NCI-H2107 (cell line): ENCODE measurements around the gene BEND7.

ENCODE experiments used
- DNase-seq: peaks from one replicate; lab custom pipeline; 2025; lab: John Stamatoyannopoulos, UW

Gene BEND7

GRCh38 chr10:13521026-13521425, 7.8 kb downstream of the BEND7 start:
- no peak for DNase-seq

DNA sequence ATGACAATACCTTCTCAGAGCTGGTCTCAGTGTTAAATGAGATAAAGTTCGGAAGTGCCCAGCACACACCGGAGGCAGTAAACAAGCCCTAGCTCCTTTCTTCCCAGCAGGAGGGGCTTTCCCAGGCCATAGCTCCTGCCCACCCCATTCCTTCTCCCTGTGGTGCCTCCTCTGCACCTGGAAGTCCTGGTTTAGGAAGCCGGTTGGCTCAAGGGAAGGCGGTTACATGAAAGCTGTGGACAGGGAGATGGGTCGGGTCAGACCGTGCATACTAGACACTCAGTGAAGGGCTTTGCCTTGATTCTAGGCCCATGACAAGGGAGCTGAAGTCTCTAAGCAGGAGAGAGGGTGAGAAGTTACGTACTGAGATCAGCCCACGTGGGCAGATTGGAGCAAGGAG, 8.6 kb downstream of the BEND7 start:
- no peak for DNase-seq

DNA sequence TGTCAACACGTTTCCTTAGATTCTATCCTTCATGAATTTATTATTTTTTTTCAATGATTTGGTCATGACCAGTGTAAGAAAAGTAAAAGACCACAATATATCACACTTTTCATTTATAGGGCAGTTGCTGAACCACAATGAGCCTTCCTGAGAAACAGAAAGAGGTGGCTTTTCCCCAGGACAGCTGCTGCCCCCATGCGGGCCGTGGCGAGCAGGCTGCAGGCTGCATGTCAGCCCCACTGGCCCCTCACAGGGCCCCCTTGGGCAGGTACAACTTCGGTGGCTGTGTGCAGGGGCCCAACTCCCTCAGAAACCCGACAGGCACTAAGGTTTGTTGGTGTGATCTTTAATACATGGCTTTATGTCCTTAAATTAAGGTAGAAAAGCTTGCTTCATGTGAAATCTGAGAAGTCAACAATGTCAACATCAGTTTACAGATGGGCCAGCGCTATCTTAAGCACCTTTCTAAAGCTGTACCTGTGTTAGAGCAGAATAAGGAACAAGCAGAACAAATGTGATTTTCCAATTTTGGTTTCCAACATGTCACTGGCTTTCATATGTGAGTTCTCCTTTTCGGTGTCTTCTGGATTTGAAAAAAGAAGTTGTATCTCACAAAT, 10.6 kb downstream of the BEND7 start:
- DNase-seq, result no peak

DNA sequence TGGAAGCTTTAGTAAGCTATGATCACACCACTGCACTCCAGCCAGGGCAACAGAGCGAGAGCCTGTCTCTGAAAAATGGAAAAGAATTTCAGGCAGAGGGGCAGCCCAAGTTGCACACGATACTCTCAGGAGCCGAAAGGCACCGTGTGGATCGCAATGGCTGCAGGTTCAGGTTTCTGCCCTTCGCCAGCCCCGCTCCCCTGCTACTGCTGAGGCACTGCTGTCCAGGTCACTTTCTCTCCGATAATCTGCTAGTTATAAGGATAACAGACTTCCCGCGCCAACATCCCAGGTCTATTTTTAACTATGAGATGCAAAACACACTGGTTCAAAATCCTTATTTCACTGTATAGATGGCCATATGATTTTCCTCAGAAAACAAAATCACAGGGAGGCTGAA, 11.1 kb downstream of the BEND7 start:
- DNase-seq, result no peak

GRCh38 chr10:13516176-13516575, 12.6 kb downstream of the BEND7 start:
- no peak for DNase-seq

- no peak for DNase-seq
Observed at GRCh38 chr10:13515467-13515866, 13.3 kb downstream of the BEND7 start.

DNA sequence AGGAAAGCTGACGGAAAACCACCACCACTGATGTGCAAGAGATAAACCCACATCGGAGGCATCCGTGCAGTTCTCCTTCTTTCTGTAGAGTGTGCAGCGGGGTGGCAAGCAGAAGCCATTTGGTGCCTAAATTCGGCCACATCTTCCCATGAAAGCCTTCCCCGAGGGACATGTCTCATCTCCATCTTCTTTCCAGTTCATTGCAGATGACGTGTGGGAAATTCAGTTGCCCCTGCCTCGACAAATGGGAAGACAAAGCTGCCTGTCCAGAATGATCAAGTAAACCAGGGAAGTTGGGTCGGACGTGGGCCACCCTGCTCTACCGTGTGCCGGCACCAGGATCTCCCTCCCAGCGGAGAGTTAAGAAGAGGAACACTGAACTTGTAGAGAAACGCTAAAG, 14.5 kb downstream of the BEND7 start:
- DNase-seq, result no peak

GRCh38 chr10:13512564-13512963, 16.2 kb downstream of the BEND7 start:
- no peak for DNase-seq

- no peak for DNase-seq
Observed at GRCh38 chr10:13511409-13511808, 17.4 kb downstream of the BEND7 start.

- DNase-seq, result no peak
Observed at GRCh38 chr10:13505052-13505680, 23.6 kb downstream of the BEND7 start.

DNA sequence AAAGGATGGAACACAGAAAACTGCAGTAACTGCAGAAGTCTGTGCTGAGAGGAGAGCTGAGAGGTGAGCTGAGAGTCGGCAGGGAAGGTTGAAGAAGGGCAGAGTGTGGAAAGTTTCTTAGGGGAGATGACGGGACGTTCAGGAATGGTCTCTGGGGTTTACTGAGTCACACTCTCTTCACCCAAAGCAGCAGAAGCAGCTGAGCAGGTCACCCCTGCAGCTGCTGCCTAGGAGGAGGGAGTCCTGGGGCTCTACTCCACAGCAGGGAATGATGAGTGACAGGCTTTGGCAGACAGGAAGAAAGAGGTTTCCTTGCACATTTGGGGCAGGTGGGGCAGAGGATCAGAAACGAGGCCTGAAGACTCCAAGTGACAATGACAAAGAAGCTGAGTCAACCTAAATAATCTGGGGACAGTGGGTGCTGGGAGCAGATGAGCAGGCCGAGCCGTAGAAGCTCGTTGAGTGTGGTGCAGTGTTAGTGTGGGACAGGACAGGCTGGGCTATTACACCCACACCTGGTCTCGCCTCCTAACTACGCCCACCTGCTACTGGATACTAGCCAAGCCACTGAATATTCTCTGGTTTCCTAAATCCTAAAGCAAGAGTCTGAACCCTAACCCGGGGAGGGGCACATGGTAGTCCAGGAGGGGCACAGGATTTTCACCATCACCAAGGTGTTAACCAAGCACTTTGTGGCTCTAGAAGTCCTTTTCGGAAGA, 24.9 kb downstream of the BEND7 start:
- DNase-seq, result no peak

DNA sequence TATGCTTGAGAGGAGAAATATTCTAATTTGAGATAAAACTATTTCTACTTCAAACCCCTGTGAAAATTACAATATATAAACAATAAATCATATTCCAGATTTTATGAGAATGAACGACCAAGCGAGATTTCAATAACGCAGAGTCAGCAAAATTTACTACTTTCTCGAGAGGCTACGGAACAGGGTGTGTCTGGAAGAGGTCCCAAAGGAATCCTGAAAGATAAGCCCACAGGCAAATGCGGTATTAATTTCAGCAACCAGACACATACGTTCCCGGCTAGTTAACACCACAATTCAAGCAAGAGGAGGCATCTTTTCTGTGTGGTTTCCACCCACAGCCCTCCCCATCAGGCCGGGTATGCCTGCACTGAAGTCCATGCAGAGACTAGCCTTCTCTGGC, 26.4 kb downstream of the BEND7 start:
- DNase-seq, result no peak

DNA sequence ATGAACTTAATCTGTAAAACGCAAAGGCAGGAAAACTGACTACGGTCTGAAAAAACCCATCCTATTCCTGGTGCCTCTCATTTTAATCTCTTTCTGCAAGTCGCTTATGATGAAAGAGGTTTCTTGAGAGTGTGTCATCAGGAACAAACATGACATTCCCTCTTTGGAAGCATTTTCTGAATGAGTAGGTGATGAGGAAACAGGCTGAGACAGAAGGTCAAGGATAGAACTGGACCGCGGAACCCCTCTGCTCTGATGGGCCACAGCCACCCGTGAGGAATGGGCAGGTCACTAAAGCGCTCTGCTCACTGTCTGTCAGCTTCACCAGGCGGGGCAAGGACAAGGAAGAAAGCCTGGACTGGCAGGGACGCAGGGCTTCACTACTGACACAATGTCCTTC, 28.6 kb downstream of the BEND7 start:
- DNase-seq, result no peak

DNA sequence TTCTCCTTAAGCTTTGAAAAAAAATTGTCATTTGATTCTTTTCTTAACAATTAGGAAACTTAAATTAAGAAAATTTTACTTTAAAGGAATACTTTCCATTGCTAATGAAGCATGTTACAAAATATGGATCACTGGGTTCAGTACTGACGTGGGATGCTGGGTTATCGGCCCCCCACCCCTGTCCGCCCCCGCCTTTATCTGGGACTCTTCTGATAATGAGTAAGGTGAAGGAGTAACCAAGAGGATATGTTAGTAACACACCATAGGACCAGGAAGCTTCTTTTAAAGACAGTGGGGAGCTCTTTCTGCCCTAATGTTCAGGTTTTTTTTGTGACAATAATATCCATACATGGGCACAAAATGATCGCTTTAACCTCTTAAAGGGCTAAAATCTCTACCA, 29.7 kb downstream of the BEND7 start:
- DNase-seq, result no peak

DNA sequence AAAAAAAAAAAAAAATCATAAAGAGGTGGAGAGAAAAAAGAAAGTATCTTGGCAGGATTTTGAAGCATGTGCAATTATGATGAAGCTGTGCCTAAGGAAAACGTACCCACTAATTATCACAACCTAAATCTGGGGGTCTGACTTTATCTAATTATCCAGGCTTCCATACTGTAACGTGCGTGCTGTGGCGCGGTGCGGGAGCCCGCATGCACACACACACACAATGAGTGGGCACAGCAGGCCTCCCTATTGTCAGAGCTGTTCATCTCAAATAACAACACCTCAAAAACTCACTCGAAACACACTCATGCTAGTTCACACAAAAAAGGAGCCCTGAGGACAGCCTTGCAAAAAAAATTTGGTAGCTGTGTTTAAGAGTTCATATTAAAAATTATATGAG, 31.9 kb downstream of the BEND7 start:
- DNase-seq, result no peak

DNA sequence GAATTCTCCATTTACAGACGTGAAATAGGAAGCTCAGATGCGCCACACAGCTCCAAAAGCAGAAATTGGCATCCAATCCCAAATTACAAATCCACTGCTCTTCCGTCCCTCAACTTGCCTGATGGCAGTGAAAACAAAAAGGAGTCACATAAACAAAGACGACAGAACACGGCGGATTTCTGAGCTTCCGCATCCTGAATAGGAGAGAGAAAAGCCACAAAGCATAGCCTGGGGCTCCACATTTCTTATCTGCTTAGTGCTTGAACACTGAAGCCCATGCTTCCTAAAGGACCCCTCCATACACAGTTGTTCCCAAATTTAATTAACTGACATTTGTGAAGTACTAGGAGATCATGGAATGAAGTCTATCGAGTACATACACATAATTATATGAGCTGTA, 32.6 kb downstream of the BEND7 start:
- DNase-seq, result no peak

- no peak for DNase-seq
Observed at GRCh38 chr10:13492493-13493180, 36.2 kb downstream of the BEND7 start.

DNA sequence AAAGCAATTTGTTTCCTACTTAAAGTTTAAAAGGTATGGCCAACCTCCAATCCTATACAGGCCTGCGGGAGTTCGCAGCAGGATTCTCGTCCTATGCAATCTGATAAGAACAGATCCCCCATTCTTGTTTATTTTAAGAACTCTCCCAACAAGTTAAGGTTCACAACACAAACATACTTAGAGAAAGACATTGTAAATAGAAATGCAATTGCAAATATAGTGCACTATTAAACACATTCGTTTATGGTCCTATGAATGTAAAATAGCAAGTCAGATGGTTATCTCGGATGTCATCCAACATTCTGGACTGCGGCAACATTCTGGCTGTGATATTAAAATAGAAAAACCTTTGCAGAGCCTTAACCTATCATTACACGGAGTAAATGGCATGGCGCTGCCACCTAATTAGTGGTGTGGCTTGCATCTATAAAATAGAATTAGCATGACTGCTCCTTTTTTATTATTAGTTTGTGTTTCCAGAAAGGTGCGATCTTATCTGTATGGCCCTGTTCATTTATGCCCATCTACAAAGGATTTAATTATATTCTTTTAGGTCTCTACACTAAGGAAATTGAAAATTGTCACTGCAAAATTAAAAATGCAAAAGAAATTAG, 37.0 kb downstream of the BEND7 start:
- no peak for DNase-seq

DNA sequence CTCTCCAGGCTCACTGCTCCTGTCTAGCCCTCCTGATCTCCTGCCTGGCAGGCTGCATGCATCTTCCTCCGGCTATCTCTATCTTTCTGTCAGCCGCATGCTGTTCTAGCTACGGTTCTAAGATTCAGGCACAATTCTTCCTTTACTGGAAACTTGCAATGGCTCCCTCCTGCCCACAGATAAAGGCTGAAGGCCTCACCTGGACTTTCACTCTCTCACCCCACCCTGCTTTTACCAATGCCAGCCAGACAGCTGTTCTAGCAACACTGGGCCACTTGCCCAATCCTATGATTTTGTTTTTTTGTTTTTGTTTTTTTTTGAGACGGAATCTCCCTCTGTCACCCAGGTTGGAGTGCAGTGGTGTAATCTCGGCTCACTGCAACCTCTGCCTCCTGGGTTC, 38.3 kb downstream of the BEND7 start:
- no peak for DNase-seq

DNA sequence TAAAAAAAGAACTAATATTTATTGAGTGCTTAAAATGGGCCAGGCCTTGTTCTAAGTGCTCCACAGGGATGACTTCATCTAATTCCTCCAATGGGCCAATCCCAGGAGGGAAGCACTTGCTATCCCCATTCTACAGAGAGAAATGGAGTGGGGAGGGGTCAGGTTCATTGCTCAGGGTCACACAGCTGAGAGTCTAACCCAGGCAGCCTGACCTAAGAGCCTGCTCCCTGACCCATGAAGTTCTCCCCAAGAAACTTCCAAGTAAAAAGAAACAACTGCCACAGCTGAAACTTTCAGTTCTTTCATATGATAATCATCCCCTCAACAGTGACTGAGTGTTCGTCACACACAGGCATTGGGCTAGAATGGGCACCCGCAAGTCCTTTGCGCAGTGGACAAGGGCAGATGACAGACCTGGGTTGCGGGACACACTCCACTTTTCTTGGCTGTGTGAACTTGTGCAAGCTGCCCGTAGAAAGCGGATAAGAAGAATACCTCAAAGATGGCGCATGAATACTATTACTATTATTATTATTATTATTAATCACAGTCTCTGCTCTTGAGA, 39.7 kb downstream of the BEND7 start:
- no peak for DNase-seq

DNA sequence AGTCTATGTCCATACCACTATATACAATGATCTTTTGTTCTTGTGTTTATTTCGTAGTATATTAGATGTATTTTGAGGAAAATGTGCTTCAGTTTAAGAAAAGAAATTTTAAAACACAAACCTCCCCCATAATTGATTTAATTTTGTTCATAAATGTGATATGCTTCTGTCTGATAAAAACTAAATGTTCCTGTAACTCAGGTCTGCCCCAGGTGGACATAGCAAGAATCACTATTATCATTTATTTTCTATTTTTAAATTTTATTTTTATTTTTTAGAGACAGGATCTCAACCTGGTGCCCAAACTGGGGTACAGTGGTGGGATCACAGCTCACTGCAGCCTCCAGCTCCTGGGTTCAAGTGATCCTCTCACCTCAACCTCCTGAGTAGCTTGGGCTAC, 43.2 kb downstream of the BEND7 start:
- no peak for DNase-seq

GRCh38 chr10:13483951-13484350, 44.9 kb downstream of the BEND7 start:
- no peak for DNase-seq
